Smooth muscle cell (in vitro differentiated cells): ENCODE measurements around the gene NHS. TPM values are rescaled to one million over a fixed set of nuclear protein-coding genes. Genes with fewer than 3 reads are reported as not detected.

Experiments
- DNase-seq: peaks from one replicate; lab custom pipeline; 2025; ENCODE audit not compliant: unreplicated experiment; lab: John Stamatoyannopoulos, UW
- H2AFZ ChIP-seq: fragments of 200-600 bp; sonication (generic); 2 replicates; pipeline ENCODE4 v1.6.0; 2016; ENCODE audit warnings: antibody characterized with exemption, low read depth, mild to moderate bottlenecking
- H3F3A ChIP-seq: fragments of 200-600 bp; sonication (generic); 2 replicates; pipeline ENCODE4 v1.6.0; 2017; ENCODE audit warnings: antibody characterized with exemption, low read depth
- H3K27ac ChIP-seq: fragments of 200-600 bp; sonication (generic); 2 replicates; pipeline ENCODE4 v1.5.1; 2016; ENCODE audit warnings: low read depth, mild to moderate bottlenecking
- H3K27me3 ChIP-seq: fragments of 200-600 bp; sonication (generic); 2 replicates; pipeline ENCODE4 v1.6.1; 2016; ENCODE audit warnings: low read depth, mild to moderate bottlenecking
- H3K36me3 ChIP-seq: fragments of 200-600 bp; sonication (generic); 2 replicates; pipeline ENCODE4 v1.5.1; 2016; ENCODE audit warnings: low read depth
- H3K4me1 ChIP-seq: fragments of 200-600 bp; sonication (generic); 2 replicates; pipeline ENCODE4 v1.5.1; 2016; ENCODE audit warnings: low read depth
- H3K4me2 ChIP-seq: fragments of 200-600 bp; sonication (generic); 2 replicates; pipeline ENCODE4 v1.6.0; 2016; ENCODE audit warnings: mild to moderate bottlenecking
- H3K4me3 ChIP-seq: fragments of 200-600 bp; sonication (generic); 2 replicates; pipeline ENCODE4 v1.5.1; 2016; ENCODE audit warnings: mild to moderate bottlenecking
- H3K79me2 ChIP-seq: fragments of 200-600 bp; sonication (generic); 2 replicates; pipeline ENCODE4 v1.6.0; 2016; ENCODE audit warnings: low read depth, mild to moderate bottlenecking
- H3K9ac ChIP-seq: fragments of 200-600 bp; sonication (generic); 2 replicates; pipeline ENCODE4 v1.6.0; 2016; ENCODE audit warnings: low read depth
- H3K9me3 ChIP-seq: fragments of 200-600 bp; sonication (generic); replicated peaks from 2 replicates; pipeline ENCODE4 v1.5.1; 2016; ENCODE audit warnings: low read depth
- H4K20me1 ChIP-seq: fragments of 200-600 bp; sonication (generic); 2 replicates; pipeline ENCODE4 v1.6.0; 2016; ENCODE audit warnings: low read depth
- WGBS: methylation state at CpG from one replicate; pipeline ENCODE4 v1.1.7; 2016; ENCODE audit warnings: low lambda C conversion rate; 5-methylcytosine and 5-hydroxymethylcytosine counted together
- polyA plus RNA-seq: library from polyadenylated mRNA; unstranded; fragments of >200 nt; fragmentation: Nextera tagmentation; extraction: Ambion mirVana; gene quantifications from 2 replicates; pipeline ENCODE4 v1.2.1, GENCODE V29; 2016
- total RNA-seq: library from RNA; depleted of rRNA; stranded (reverse); fragments of >200 nt; gene quantifications from 2 replicates; pipeline ENCODE4 v1.2.3, GENCODE V29; 2014
- TF ChIP-seq, protein P1 (sequence below): fragments of 200-600 bp; sonication (generic); IDR thresholded peaks from 2 replicates; pipeline ENCODE4 v1.5.1; 2017; ENCODE audit warnings: borderline replicate concordance, mild to moderate bottlenecking, antibody characterized with exemption; ENCODE audit not compliant: insufficient read depth, poor library complexity, severe bottlenecking

The NHS gene
- total and polyA plus RNA-seq, 2 experiments from 2014 or later, result 2.6 to 9.6 TPM

DNA sequence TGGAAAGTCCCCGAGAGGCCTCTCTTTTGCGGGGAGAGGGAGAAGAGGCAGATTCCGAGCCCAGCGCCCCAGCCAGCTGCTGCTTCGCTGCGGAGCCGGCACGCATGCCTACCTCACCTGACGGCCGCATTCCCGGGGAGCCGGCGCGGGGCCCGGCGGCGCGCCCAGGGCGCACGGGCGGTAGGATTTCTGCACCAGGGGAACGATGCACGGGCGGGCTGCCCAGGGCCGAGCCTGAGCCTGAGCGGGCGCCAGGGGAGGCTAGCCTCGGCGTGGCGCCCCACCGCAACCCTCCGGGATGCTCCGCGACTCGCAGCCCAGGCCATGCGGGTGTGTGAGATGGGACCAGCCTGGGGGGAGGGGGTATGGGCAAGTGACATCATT, 281.0 kb downstream of the NHS start:
- H3K4me2 ChIP-seq, result peak overlapping the region; percentile 80
- no peak for DNase-seq
- H3K79me2 ChIP-seq, result no peaks in the 10 kb centered on the region
- no peaks in the 10 kb centered on the region for H3K4me1 ChIP-seq
- peaks cover 22% of the 10 kb centered on the region for H3K27me3 ChIP-seq
- H3K36me3 ChIP-seq, result no peaks in the 10 kb centered on the region
- H4K20me1 ChIP-seq, result peaks cover 55% of the 10 kb centered on the region
- no peak overlapping the region for H3K27ac ChIP-seq
- WGBS, result 59% methylated on average over 36 of the region's 36 CpGs
- peak overlapping the region; percentile 30 for H3K4me3 ChIP-seq
- TF ChIP-seq, protein P1, sequence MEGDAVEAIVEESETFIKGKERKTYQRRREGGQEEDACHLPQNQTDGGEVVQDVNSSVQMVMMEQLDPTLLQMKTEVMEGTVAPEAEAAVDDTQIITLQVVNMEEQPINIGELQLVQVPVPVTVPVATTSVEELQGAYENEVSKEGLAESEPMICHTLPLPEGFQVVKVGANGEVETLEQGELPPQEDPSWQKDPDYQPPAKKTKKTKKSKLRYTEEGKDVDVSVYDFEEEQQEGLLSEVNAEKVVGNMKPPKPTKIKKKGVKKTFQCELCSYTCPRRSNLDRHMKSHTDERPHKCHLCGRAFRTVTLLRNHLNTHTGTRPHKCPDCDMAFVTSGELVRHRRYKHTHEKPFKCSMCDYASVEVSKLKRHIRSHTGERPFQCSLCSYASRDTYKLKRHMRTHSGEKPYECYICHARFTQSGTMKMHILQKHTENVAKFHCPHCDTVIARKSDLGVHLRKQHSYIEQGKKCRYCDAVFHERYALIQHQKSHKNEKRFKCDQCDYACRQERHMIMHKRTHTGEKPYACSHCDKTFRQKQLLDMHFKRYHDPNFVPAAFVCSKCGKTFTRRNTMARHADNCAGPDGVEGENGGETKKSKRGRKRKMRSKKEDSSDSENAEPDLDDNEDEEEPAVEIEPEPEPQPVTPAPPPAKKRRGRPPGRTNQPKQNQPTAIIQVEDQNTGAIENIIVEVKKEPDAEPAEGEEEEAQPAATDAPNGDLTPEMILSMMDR, result no peak
- no peaks in the 10 kb centered on the region for H3F3A ChIP-seq
- no peak overlapping the region for H2AFZ ChIP-seq
- H3K9ac ChIP-seq, result no peak overlapping the region
- H3K9me3 ChIP-seq, result no peaks in the 10 kb centered on the region

DNA sequence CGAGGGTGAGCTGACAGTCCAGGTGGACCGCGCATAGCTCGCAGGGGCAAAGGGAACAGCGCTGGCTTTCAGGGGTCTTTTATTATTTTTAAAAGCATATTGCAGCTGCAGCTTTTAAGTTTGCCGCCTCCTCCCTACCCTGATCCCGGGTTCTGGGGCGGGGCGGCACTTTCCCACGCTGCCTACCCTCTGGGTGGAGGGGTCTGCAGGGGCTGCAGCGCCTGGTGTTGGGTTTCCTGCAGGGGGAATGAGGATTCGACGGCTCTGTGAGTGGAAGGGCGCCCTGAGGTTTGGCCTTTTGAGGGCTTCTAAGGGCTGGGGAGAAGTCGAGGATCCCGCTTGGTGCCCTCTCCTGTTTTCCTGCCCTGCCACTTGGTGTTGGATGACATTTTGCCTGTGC, 281.6 kb downstream of the NHS start:
- peaks cover 22% of the 10 kb centered on the region for H3K27me3 ChIP-seq
- no peaks in the 10 kb centered on the region for H3F3A ChIP-seq
- H2AFZ ChIP-seq, result no peak overlapping the region
- no peaks in the 10 kb centered on the region for H3K79me2 ChIP-seq
- peaks cover 55% of the 10 kb centered on the region for H4K20me1 ChIP-seq
- DNase-seq, result no peak
- H3K9ac ChIP-seq, result no peak overlapping the region
- H3K9me3 ChIP-seq, result no peaks in the 10 kb centered on the region
- TF ChIP-seq, protein P1, result no peak
- no peak overlapping the region for H3K4me3 ChIP-seq
- no peaks in the 10 kb centered on the region for H3K36me3 ChIP-seq
- no peak overlapping the region for H3K4me2 ChIP-seq
- 66% methylated on average over 16 of the region's 16 CpGs for WGBS
- H3K27ac ChIP-seq, result no peak overlapping the region
- no peaks in the 10 kb centered on the region for H3K4me1 ChIP-seq

DNA sequence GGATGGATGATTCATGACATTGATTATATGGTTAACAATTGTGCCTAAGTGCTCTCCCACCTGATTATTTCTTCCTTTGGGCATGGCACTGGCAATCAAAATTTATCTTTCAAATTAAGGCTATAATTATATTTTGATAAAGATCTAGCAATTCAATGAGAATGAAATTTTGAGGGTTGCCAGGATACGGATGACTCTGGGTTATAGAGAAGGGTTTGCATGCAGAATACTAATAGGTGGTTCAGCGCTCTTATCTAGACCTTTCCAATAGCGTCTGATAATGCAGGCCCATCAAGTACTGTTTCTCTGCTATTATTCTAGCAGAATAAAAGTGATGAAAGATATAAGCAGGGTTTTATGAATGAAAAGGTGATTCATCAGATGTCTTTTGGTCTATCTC, 287.4 kb downstream of the NHS start:
- WGBS, result 83% methylated on average over 3 of the region's 3 CpGs
- H4K20me1 ChIP-seq, result peaks cover 35% of the 10 kb centered on the region
- no peaks in the 10 kb centered on the region for H3K27me3 ChIP-seq
- H3K9me3 ChIP-seq, result no peaks in the 10 kb centered on the region
- no peak overlapping the region for H3K4me2 ChIP-seq
- no peaks in the 10 kb centered on the region for H3K36me3 ChIP-seq
- DNase-seq, result no peak
- TF ChIP-seq, protein P1, result no peak
- no peak overlapping the region for H3K27ac ChIP-seq
- no peak overlapping the region for H3K9ac ChIP-seq
- no peaks in the 10 kb centered on the region for H3K79me2 ChIP-seq
- no peak overlapping the region for H3K4me3 ChIP-seq
- no peak overlapping the region for H2AFZ ChIP-seq
- no peaks in the 10 kb centered on the region for H3K4me1 ChIP-seq
- H3F3A ChIP-seq, result no peaks in the 10 kb centered on the region

DNA sequence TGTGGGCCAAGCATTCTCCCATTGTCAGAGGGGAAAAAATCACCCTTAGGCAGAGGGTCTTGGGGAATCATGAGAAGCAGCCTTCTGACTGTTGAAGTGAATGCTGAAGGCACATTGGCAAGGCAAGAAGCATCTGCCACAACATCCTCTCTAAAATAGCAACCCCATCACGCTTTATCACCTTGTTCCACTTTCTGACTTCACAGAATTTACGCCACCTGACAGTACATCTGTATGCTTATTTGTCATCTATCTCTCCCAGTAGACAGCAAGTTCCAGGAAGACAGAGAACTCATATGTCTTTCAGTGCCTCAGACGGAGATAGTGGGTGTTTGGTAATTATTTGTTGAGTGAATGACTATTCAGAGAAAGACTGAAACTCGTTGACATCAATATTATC, 293.9 kb downstream of the NHS start:
- H3F3A ChIP-seq, result no peaks in the 10 kb centered on the region
- no peak overlapping the region for H3K27ac ChIP-seq
- no peaks in the 10 kb centered on the region for H3K4me1 ChIP-seq
- DNase-seq, result no peak
- H2AFZ ChIP-seq, result no peak overlapping the region
- H4K20me1 ChIP-seq, result peaks cover 13% of the 10 kb centered on the region
- H3K27me3 ChIP-seq, result no peaks in the 10 kb centered on the region
- H3K4me2 ChIP-seq, result no peak overlapping the region
- H3K4me3 ChIP-seq, result no peak overlapping the region
- 73% methylated on average over 4 of the region's 4 CpGs for WGBS
- H3K9me3 ChIP-seq, result no peaks in the 10 kb centered on the region
- TF ChIP-seq, protein P1, result no peak
- H3K79me2 ChIP-seq, result no peaks in the 10 kb centered on the region
- no peaks in the 10 kb centered on the region for H3K36me3 ChIP-seq
- H3K9ac ChIP-seq, result no peak overlapping the region
